GM18508 (cell line): ENCODE measurements around the gene CES2.

Experiments
- ATAC-seq: cut with Tn5 transposase; IDR thresholded peaks from one replicate; pipeline ENCODE4 v1.9.1; 2021; ENCODE audit warnings: moderate number of reproducible peaks; ENCODE audit not compliant: insufficient read depth, unreplicated experiment

Gene CES2

DNA sequence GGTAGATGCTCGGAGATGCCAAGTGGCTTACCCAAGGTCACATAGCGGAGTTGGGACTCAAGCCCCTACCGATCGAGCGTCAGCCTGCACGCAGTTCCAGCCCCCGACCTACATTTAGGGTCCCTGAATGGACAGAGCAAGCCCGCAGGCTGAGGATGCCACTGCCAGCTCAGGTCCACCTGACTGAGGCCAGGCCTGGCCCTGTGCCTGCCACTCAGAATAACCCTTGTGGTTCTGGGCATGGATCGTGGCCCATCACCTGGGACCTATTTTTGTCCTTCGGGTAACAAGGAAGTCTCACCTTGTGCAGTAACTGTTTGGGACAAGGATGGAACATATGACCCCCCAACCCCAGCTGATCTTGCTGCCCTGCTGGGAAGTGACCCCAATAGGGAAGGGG, 33.7 kb upstream of the CES2 start:
- no peak for ATAC-seq

DNA sequence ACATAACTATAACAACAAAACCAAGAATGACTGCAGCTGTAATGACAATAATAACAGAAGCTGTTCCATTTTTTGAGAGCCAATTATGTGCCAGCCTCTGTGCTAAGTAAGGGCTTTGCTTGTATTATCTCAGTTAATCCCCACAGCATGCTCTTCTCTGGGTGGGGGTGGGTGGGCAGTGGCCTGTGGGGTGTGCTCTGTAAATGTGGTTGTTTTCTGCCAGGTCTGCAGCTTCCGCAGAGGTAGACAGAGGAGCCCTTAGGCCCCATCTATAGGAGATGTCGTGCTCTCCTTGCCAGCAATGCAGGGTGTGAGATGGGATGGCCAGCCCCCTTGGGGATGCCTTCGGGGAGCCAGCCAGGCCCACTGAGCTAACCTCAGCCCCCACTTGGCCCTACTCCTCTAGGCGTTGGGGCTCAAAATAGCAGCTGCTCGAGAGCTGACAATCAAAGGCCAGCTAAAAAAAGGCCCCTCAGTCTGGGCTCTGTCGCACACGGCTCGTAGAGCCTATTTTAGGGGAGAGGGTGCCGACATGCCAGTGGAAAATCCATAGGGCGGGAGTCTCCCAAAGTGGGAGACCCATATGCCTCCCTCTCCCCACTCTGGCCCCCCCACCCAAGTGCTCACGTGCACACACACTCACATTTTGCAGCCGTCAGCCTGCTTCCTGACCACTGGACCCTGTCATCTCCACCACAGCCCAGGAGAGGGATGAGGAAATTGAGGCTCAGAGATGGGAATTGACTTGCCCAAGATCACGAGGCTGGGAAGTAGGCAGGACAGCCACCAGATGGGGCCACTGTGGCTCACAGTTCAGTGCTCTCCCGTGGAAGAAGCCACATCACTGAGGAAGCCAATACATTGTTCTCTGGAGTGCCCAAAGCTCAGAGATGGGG, 32.4 kb upstream of the CES2 start:
- ATAC-seq, result no peak

DNA sequence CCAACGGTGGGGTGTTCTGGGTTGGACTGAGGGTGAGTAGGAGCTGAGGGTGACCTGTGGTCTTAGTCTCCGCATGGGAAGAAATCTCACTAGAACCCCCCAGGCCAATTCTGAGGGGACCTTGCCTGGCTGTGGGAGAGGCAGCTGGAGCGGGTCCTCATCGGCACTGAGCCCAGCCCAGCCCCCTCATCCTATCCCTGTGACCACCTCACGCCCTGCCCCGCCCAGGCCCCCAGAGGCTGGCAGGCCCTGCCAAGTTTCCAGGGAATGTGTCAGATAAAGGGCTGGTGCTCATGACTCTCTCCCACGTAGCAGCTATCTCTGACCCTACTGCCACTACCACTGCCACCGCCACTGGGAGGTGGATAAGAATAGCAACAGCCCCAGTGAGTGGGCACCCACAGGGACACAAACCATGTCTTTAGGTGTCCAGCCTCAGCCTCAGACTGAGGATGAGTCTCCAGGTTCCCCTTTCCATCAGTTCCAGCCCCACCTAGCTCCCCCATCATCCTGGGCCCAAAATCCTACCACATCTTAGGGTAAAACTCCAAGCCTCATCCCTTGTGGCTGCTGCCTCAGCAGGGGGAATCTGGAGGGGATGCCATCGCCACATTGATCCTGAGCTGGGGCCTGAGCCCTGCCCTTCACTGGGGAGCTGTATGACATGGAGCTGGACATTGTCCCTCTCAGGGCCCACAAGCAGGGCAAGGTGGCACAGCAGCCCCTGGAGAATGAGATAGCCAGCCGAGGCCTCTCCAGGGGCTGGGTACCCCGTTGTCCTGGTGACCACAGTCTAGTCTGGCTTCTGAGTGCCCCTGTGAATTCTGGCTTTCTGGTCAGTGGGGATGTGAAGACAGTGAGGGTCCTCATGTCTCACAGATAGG, 31.5 kb upstream of the CES2 start:
- ATAC-seq, result no peak

DNA sequence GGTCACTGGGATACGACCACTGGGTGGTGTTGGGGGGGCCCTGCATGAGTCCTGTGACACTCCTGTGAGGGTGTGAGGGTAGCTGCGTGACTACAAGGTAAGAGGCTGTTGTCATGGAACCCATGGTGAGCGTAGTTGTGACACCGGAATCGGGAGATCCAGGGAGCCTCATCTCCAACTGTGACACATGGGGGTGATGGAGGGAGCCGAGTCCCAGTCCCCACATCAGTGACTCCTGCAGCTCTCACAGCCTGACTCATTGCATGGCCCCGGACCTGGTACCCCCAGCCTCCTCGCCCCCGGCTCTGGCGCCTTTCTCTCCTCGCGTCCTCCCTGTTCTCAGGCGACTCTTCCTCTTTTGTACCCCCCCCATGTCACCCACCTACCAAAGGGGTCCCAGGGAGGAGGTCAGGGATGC, 30.9 kb upstream of the CES2 start:
- ATAC-seq, result no peak

DNA sequence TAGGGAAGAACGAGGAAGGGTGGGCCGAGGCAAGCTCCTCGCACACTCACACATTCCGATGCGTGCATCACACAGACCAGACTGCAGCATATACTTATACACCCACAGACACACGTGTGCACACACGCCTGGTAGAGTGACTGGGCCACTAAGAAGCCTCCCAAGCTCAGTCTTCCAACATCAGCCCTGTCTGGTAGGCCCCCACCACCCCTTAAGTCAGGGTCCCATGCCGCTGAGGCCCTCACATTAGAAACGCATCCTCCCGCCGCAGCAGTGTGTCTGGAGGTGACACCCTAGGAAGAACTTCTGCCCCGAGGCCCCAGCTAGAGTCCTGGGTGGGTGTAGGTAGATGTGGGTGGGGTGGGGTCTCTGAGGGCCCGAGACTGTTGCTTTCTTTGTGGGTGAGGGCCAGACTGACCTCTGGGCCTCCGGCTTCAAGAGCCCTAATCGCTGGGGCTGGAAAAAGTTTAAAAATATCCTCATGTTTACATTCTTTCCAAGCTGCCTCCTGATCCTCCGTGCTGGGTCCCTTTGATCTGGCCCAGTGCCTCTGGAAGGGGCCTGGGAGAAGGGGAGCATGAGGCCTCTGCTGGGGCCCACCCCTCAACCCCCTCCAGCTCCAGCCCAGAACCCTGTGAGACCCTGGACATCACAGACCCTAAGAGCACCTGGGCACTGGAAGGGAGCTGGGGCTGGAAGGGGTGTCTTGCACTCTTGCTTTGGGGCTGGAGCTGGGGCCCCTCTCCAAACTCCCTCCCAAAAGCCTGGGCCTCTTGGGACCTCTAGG, 30.3 kb upstream of the CES2 start:
- ATAC-seq, result no peak

DNA sequence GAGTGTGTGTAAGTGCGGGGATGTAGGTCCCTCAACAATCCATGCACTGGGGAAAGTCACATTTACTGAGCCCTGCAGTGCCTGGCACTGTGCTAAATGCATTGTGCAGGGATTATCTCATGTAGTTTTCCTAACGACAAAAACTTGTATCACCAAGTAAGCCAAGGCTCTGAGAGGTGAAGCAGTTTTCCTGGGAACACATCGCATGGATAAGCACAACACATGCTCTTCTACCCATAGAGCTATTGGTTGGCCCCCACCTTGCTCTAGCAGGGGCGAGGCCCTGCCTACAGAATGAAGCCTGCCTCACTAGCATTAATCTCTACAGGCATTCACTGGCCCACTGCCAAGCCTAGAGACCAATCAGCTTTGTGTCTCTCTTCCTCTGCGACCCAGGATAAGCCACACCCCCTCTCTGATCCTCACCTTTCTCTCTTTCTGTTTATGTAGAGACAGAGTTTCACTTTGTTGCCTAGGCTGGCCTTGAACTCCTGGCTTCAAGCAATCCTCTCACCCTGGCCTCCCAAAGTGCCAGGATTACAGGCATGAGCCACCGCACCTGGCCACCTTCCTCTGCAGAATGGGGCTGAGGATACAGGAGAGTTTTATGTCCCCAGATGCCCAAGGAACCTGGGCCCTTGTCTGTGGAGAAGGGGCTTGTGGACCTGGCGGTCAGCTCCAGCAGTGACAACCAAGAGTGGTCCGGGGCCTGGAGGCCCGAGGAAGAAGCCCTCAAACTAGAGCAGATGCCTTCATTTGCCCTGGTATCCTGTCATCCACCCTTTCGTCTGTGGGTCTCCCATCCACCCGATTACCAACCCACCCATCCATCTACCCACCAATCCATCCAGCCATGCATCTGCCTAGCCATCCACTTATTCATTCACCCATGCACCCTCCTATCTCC, 29.4 kb upstream of the CES2 start:
- ATAC-seq, result no peak

DNA sequence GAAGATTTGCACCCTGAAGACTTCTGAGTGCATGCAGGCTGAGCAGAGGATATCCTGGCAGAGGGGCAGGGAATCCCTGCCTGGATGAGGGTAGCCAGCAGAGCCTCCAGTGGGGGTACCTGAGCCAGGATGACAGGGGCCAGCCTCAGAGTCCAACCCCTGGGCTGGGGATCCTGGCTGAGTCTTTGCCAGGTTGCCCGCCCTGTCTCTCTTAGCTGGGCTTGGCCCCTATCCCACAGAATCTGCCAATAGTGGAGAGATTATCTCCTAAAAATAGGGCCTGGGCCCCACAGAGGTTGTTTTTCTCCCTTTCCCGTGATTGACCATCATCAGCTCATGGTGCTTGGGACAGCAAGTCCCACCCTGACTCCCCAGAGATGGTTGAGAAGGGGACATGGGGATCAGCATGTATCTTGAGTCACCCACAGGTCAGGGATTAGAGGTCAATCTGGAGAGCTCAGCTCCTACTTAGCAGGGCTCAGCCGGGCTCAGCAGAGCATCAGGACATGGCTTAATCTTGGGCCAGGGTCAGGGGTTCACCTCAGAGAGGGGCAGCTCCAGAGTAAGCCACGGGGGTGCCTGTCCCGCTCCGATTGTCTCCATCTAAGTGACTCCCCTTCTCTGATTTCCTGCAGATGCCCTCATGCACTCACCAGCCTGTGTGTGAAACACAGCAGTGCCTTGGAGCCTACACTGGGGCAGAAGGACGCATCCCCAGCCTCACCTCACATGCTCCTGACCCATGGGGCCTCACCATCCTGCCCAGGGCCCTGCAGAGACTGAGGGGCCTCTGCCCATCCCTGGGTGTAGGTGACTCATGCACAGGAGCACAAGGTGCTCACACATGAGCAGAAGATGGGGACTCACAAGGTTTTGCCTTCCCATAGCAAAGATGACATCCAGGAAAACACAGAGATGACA, 28.1 kb upstream of the CES2 start:
- no peak for ATAC-seq

DNA sequence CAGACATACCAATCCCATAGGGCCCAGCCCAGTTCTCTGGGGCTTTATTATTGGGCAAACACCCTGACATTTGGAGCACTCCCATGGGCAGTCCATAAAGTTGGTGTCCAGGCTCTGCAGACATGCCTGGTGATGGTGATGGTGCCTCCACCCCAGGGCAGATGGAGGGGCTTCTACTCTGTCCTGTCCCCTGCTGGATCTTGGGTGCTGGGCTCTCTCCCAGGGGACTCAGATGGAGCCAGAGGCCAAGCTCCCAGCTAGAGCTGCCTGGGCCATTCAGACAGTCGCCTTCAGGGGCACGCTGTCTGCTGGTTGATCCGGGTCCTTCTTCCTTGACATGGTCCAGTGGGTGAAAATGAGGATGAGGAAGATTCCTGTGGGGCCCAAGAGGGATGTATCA, 27.2 kb upstream of the CES2 start:
- no peak for ATAC-seq

DNA sequence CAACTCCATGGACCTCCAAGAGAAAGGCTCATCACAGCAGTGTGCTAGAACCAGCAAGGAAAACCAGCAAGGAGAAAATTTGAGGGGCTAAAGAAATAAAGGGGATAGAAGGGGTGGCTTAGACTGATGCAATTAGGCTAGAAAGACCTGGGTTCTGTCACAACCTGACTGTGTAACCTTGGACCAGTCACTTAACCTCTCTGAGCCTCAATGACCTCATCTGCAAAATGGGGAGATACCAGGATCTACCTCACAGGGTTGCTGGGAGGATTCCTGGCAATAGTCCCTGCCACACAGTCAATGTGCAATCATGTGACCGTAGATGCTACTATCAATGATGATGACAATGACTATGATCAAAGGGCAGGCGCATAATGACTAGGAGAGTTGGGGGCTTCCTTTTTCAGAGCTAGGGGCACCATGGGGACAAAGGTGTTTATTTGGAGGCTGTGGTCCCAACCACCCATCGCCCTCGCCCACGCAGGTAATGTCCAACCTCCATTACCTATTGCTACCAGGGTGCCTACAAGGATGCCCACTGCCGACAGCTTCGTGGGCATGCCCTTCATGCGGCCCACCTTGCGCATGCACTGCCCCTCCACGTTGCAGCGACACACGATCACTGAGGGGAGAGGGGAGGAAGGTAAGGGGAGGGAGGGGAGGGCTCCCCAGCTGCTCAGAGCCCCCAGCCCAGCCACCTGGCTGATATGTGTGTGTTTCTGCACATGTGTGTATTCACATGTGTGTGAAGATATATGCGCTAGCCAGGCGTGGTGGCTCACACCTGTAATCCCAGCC, 26.4 kb upstream of the CES2 start:
- ATAC-seq, result no peak

DNA sequence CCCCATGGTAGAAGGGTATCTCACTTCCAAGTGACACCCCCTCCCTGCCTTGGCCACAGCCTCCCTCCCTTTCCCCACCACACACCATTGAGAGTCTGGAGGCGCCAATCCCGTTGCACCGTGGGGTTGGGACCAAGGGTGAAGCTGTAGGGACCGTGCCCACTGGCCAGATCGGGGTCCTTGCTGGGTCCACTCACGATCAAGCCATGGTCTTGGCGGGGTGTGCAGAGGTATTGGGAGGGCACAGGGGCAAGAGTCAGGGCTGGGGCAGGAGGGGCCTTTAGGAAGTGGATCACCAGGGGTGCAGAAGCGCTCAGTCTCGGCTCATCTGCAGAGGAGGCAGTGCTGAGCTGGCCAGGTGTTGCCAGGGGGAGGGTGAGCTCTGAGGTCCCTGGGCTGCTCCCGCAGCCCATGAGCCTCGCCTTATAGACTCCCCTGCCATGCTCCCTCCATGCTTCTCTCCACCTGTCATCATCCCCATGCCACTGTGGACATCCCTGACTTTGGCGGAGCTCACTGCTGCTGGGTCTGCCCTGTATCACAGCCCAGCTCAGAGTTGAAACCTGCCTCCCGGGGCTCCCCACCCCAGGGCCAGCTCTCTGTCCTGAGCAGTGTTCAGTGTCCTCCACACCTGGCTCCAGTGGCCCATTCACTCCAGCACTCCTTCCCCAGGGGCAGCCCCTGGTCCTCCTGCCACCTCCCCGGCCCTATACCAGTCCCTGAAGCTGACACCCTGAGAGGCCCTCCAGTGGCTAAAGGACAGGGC, 25.0 kb upstream of the CES2 start:
- no peak for ATAC-seq

DNA sequence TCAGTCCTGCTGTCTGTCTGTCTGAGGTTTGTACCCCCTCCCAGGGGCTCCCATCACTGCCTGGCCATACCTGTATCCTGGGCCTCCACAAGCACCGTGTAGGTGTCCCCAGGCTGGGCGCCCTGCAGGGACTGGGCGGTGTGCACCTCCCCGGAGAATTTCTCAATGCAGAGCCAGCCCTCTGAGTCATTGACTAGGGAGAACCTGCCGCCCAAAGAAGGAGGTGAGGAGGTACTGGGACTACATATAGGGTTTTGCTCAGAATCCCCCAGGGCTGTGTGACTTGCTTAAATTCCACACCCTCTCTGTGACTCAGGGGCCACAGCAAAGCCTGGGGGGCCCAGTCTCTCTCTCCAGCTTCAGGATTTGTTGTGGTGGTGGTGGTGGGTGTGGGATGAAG, 24.2 kb upstream of the CES2 start:
- no peak for ATAC-seq

DNA sequence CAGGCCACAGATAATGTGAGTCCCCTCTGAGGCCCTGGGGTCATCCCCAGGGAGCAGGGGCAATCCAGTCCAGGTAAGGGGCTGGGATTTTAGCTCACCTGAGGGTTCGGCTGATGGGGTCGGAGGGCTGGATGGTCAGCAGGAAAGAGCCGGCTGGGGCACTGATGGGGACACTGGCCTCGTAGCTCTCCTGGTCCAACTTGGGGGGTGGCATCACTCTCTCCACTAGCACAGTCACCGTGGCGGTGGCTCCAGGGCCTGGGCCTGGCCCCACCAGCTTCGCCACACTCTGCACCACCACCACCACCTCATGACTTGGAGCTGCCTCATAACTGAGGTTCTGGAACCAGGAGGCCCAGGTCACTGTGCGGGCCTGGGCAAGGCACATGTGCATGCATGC, 23.5 kb upstream of the CES2 start:
- ATAC-seq, result no peak

DNA sequence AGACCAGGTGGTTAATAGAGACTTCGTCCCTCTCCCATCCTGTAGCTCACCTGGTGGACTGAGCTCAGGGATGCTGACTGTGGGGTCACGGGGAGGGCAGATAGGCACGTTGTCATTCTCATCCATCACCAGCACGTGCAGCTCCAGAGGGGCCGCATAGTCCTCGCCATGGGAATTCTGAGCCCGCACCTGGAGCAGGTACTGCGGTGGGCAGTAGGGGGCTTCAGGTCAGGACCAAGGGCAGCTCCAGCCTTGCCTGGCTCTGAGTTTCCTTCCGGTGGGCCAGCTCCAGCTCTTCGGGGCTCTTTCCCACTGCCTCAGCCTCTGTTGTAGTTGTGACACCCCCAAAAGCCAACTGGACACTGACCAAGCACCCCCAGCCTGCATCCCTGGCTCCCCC, 22.2 kb upstream of the CES2 start:
- no peak for ATAC-seq

DNA sequence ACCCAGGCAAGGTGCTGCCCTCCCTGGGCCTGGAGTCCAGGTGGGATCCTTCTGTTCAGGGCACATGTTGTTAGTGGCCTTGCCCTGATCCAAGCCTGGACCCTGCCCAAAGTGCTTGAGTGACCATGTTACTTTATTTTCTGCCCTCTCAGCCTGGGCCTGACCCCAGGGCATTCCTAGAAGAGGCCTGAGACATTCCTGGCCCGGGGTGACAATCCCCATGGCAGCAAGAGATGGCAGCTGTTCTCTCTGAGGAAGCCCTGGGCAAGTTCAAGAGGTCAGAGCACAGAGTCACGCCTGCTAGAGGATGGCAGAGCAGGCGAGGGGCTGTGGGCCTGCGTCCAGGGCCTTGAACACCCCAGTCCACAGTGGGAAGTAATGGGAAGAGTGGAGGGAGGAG, 21.6 kb upstream of the CES2 start:
- no peak for ATAC-seq

DNA sequence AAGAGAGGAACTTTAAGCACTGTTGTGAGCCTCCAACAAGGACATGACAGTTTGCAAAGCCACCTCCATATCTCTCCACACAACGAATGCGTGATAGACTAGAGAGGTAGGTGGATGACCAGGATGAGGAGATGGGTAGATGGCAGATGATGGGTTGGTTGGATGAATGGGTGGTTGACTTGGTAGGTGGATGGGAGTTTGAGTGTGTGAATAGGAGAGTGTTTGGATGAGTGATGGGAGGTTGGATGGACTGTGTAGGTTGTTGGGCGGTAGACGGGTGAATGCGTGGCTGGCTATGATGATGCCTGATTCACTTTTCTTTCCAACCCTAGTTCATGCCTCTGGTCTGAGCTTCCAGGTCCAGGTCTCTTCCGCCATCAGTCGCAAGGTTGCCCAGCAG, 20.8 kb upstream of the CES2 start:
- no peak for ATAC-seq

DNA sequence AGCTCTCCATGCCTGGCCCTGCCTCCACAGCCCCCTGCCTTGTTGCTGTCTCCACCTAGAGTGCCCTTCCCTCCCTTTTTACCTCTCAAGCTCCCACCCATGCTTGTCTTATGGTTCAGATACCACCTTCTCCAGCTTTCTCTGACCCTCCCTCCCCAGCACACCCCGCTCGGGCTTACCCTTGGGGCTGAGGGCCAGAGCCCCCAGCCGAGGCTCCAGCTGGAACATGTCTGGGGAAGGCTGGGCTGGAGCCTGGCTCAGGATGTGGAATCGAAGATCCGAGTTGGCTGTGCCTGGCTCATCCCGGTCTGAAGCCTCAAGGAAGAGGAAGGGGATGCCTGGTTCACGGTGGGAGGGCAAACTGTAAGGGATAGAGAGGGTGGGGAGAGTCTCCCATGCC, 20.3 kb upstream of the CES2 start:
- no peak for ATAC-seq

DNA sequence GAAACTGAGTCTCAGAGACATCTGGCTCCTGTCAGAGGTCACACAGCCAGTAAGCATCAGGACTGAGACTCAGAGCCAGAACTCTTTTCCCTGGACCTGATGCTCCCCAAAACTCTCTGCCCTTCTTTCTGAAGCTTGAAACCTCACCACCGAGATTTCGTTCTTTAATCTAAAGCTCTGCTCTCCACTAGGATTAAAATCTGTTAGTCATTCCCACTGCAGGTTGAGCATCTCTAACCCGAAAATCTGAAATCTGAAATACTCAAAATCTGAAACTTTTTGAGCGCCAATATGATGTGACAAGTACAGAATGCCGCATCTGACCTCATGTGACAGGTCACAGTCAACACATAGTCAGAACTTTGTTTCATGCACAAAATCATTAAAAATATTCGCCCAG, 18.8 kb upstream of the CES2 start:
- ATAC-seq, result no peak
